Mucosa of descending colon (tissue), 3 donors: ENCODE results near the gene TMF1. TPM values are rescaled to one million over a fixed set of nuclear protein-coding genes. Genes with fewer than 3 reads are reported as not detected.
A peak's percentile ranks its signal among the peaks of the same experiment; 100 is the strongest.

ENCODE experiments used
- ATAC-seq: fragments of 200-7000 bp; cut with Tn5 transposase; one replicate; pipeline ENCODE4 v1.9.1; 2020; ENCODE audit warnings: mild to moderate bottlenecking, moderate library complexity
- DNase-seq, 3 donors: peaks; one replicate each; pipeline ENCODE4 v3.0.0-alpha.2; 2020
- H3K36me3 ChIP-seq: fragments of 200-600 bp; one replicate; pipeline ENCODE4 v1.8.0; 2021; ENCODE audit warnings: low read depth, mild to moderate bottlenecking
- H3K4me1 ChIP-seq: fragments of 200-600 bp; one replicate; pipeline ENCODE4 v1.8.0; 2021; ENCODE audit warnings: low read depth, mild to moderate bottlenecking
- H3K4me3 ChIP-seq: fragments of 200-600 bp; one replicate; pipeline ENCODE4 v1.8.0; 2021; ENCODE audit warnings: mild to moderate bottlenecking
- H3K9me3 ChIP-seq: fragments of 200-600 bp; one replicate; pipeline ENCODE4 v1.8.0; 2021; ENCODE audit warnings: mild to moderate bottlenecking
- intact Hi-C, 2 donors: fragments of 100-400 bp; cut with DNase I in 1 of 2; cut with micrococcal nuclease in 1 of 2; formaldehyde crosslinking; loops; one replicate each; pipeline versions ENCODE4 v1.11.0 to v1.11.1; 2022; cut with DNase I, micrococcal nuclease
- total RNA-seq, 3 donors: library from RNA; stranded (reverse); fragmentation: NEBNext Ultra II Directional in 2 of 3; extraction: Animal tissue kit (Norgen Biotek cat#: 25700) in 2 of 3; gene quantifications; one replicate each; pipeline versions ENCODE4 v1.2.1 to v1.2.4, GENCODE V29; 2021 to 2023
- TF ChIP-seq, protein P1 (sequence below): fragments of 200-600 bp; IDR thresholded peaks from one replicate; pipeline ENCODE4 v1.8.0; 2022; ENCODE audit warnings: antibody characterized with exemption, mild to moderate bottlenecking
- donor health status: DM: no; HTN: no; CAD: no; lungs with moderate emphysema.
- donor health status: DM: no; HTN: no; CAD: no.
- donor health status: DM: no; HTN: yes; CAD: no.

Gene TMF1
- total RNA-seq, 3 donors from 2014 or later, result 40.3 to 43.9 (median 43.4) TPM

DNA sequence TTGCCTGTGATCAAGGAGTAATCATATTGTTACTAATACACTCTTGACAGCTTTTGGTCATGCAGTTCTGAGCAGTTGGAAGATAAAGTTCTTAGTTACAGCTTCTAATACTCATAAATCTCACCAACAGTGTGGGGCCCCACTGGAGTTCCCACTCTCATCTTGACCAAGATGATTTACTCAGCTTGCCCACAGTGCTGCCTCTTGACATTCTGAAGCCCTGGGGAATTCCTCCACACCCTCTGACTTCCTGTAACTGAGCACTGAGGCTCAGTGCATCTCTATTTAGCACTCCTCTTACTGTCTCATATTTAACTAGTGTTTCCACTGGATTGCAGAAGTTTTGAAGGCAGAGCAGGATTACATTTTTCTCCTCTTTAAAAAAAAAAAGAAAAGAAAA, 30.7 kb upstream of the TMF1 start:
- no peak for ATAC-seq
- peak in 1 of 3 donors; percentile 60 for DNase-seq
- Histone ChIP-seq H3K9me3 (no peaks in the 10 kb centered on the region), H3K4me3 (no peak overlapping the region), H3K4me1 (peaks cover 42% of the 10 kb centered on the region), H3K36me3 (no peaks in the 10 kb centered on the region)
- intact Hi-C loops, result no loop called here
- TF ChIP-seq, protein P1, sequence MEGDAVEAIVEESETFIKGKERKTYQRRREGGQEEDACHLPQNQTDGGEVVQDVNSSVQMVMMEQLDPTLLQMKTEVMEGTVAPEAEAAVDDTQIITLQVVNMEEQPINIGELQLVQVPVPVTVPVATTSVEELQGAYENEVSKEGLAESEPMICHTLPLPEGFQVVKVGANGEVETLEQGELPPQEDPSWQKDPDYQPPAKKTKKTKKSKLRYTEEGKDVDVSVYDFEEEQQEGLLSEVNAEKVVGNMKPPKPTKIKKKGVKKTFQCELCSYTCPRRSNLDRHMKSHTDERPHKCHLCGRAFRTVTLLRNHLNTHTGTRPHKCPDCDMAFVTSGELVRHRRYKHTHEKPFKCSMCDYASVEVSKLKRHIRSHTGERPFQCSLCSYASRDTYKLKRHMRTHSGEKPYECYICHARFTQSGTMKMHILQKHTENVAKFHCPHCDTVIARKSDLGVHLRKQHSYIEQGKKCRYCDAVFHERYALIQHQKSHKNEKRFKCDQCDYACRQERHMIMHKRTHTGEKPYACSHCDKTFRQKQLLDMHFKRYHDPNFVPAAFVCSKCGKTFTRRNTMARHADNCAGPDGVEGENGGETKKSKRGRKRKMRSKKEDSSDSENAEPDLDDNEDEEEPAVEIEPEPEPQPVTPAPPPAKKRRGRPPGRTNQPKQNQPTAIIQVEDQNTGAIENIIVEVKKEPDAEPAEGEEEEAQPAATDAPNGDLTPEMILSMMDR, result no peak

DNA sequence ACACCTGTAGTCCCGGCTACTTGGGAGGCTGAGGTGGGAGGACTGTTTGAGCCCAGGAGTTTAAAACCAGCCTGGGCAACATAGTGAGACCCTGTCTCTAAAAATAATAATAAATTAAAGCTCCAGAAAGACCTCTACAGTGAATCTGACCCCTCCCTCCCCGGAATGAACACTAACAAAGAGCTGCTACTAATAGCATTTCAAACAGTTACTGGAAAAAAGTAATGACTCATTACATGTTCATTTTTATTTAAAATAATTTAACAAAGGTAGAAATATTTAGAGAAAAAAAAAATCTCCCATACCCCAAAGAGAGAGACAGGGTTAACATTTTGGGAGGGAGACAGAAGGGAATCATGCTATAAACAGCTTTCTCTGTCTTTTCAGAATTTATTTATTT, 30.2 kb upstream of the TMF1 start:
- H3K36me3 ChIP-seq, result no peaks in the 10 kb centered on the region
- DNase-seq, result no peak
- H3K4me3 ChIP-seq, result no peak overlapping the region
- TF ChIP-seq, protein P1, result no peak
- no peak for ATAC-seq
- peaks cover 39% of the 10 kb centered on the region for H3K4me1 ChIP-seq
- no peaks in the 10 kb centered on the region for H3K9me3 ChIP-seq
- intact Hi-C loops, result no loop called here

DNA sequence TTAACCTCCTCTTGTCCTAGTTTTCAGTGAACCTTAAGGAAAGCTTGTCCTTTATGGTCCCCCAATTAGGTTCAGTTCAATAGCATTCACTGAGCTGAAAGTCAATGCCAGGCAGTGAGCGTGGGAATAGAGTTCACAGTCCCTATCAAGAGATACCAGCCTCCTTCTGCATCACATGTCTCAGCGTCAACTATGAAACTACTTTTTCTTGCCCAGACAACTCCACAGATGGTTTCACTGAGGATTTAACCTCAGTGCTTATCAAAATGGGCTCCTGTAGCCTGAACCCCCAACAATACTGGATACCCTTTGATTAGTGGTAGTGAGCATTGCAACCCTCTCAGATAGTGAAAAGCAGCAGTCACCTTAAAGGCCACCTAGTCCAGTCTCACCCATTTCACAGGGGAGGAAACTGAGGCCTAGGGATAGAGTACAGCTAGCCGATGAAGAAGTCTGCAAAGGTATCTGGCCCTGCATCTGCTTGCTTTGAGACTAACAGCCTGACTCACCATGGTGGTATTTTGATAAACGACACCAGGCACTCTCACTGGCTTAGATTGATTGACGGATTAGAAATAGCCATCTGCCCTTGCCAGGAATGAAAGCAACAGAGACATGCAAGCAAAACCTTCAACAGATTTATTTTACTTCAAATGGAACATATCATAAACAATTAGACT, 29.6 kb upstream of the TMF1 start:
- intact Hi-C loops, result no loop called here
- H3K4me3 ChIP-seq, result no peak overlapping the region
- no peaks in the 10 kb centered on the region for H3K36me3 ChIP-seq
- ATAC-seq, result no peak
- H3K9me3 ChIP-seq, result no peaks in the 10 kb centered on the region
- TF ChIP-seq, protein P1, result no peak
- DNase-seq, result no peak
- peaks cover 32% of the 10 kb centered on the region for H3K4me1 ChIP-seq

DNA sequence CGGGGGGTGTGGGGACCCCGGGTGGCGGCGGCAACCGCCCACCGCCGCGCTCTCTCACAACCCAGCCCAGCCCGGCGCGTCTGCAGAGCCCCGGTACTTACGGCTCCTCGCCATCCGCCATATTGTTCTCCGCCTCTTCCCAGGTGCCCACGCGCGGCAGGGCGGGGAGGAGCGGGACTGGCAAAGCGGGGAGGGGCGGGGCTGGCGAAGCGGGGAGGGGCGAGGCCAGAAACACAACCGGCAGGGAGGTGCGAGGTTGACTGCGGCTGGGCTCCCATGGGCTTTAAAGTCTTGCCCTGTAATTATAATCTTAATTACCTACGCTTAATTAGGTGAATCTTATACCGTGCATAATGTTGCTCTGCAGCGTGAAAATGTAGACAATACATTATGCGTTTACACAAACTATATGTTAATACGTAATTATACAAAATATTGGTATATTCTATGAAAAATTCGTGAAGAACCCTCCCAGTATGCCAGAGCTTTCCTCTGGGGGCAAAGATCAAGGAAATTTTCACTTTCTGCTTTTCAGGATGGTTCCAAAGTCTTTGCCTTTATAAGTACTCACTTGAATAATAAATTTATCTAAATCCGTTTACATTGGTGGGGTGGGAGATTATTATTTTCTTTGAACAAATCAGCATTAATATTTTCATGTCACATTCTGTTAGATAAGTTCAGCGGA, 28.2 kb upstream of the TMF1 start, which contains the start of gene UBA3:
TSS of gene UBA3 (minus strand) at position 133 of the 688 bp plus-strand sequence. CDS start at position 121, 12 bp downstream.
- H3K4me3 ChIP-seq, result peak within 1 kb of the TSS; percentile 66
- DNase-seq (peak; percentile 95 to 96 (median 95)), ATAC-seq (peak; percentile 90)
- H3K9me3 ChIP-seq, result no peaks in the 10 kb centered on the region
- intact Hi-C loops, result no loop called here
- H3K36me3 ChIP-seq, result no peaks in the 10 kb centered on the region
- H3K4me1 ChIP-seq, result peaks cover 25% of the 10 kb centered on the region
- TF ChIP-seq, protein P1, result no peak

DNA sequence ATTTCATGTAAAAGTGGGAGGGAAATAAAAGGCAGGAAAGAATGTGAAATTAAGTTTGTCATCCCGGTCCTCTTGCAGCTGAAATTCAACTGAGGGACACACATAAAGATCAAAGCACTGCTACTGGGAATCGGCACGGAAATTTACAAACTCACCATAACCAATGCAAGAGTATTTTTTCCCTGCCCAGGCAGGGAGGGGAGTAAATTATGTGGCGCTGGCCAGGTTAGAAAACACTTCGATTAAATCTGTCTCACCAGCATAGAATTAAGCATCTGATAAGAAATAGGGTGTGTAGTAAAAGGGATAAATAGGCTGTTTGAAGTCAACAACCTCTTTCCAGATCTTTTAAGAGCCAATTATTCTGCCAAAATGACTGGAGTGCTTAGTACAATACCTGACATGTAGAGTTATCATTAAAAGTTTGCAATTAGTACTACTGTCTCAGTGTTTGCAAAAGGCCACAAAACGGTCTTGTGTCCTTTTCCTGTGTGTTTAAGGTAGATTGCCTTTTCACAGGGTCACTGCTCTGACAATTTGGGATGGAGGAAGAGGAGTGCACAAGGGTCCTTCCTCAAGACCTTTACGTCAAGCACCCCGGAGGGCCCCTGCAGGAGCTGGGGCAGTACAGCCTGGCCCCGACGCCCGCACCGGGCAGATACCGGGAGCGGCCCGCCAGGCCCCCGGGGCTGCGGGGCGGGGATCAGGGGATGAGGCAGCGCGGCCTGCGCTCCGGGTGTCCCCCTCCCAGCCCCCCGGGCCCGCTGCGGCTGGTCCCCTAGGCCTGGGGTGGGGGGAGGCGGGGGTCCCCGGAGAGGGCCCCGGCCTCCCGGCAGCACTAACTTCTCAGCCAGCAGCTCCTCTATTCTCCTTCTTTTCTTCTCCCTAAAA, 27.4 kb upstream of the TMF1 start:
- Histone ChIP-seq H3K9me3 (no peaks in the 10 kb centered on the region), H3K4me3 (peak overlapping the region; percentile 66), H3K36me3 (no peaks in the 10 kb centered on the region), H3K4me1 (peaks cover 23% of the 10 kb centered on the region)
- TF ChIP-seq, protein P1, result no peak
- DNase-seq (peak; percentile 28 to 67 (median 54)), ATAC-seq (peak; percentile 60)
- intact Hi-C loops, result no loop called here
